Panc1 (cell line): ENCODE results near the gene ESRRA. TPM values are rescaled to one million over a fixed set of nuclear protein-coding genes. Genes with fewer than 3 reads are reported as not detected.
A peak's percentile ranks its signal among the peaks of the same experiment; 100 is the strongest.

ENCODE experiments used
- ATAC-seq: fragments of 200-7000 bp; cut with Tn5 transposase; 2 replicates; pipeline ENCODE4 v1.9.1; 2020; ENCODE audit warnings: mild to moderate bottlenecking, moderate library complexity
- BruUV-seq: library from RNA; stranded (reverse); fragments of 400-500 nt; replicated peaks from 2 replicates; lab custom pipeline; 2021; lab: Mats Ljungman, UMichigan
- CTCF ChIA-PET: fragments of 300-600 bp; sonication (Branson Sonifier 250); formaldehyde crosslinking; loops from one replicate; lab custom pipeline; 2022; ENCODE audit warnings: antibody characterized with exemption; lab: Charles Lee
- POLR2A ChIA-PET: fragments of 300-600 bp; sonication (Branson Sonifier 250); formaldehyde crosslinking; loops from one replicate; lab custom pipeline; 2022; ENCODE audit warnings: antibody characterized with exemption; lab: Charles Lee
- DNase-seq: peaks from one replicate; pipeline ENCODE4 v3.0.0-alpha.2; 2010; ENCODE audit warnings: low read depth, low spot score
- H3K27ac ChIP-seq: 2 replicates; pipeline ENCODE4 v1.5.1; 2011; ENCODE audit warnings: mild to moderate bottlenecking, low read length, inconsistent platforms
- H3K27me3 ChIP-seq: fragments of 200-500 bp; sonication (Bioruptor generic); 2 replicates; pipeline ENCODE4 v1.6.0; 2014; ENCODE audit warnings: low read length, inconsistent platforms; ENCODE audit not compliant: control insufficient read depth, insufficient read depth
- H3K36me3 ChIP-seq: fragments of 200-500 bp; sonication (Bioruptor generic); 2 replicates; pipeline ENCODE4 v1.5.1; 2014; ENCODE audit warnings: inconsistent platforms, mild to moderate bottlenecking, low read length, moderate library complexity; ENCODE audit not compliant: control insufficient read depth, insufficient read depth
- H3K4me1 ChIP-seq: 2 replicates; pipeline ENCODE4 v1.5.1; 2011; ENCODE audit warnings: inconsistent platforms, mild to moderate bottlenecking, low read length, moderate library complexity; ENCODE audit not compliant: control insufficient read depth, insufficient read depth
- H3K4me3 ChIP-seq, 2 experiments: 2 replicates each; pipeline ENCODE4 v1.5.1; 2011 to 2012; ENCODE audit warnings: low read depth in 2 of 2, low read length in 2 of 2, mild to moderate bottlenecking in 2 of 2, inconsistent platforms in 1 of 2, moderate library complexity in 1 of 2
- H3K9me3 ChIP-seq: fragments of 200-500 bp; sonication (Bioruptor generic); 2 replicates; pipeline ENCODE4 v1.5.1; 2014; ENCODE audit warnings: low read depth, mild to moderate bottlenecking, inconsistent platforms, low read length, moderate library complexity; ENCODE audit not compliant: control insufficient read depth, insufficient read depth
- CTCF ChIP-seq: fragments of 450-650 bp; IDR thresholded peaks from 2 replicates; pipeline ENCODE4 v1.5.1; 2017; ENCODE audit warnings: mild to moderate bottlenecking
- POLR2AphosphoS5 ChIP-seq: IDR thresholded peaks from 2 replicates; pipeline ENCODE4 v1.6.1; 2012; ENCODE audit warnings: mild to moderate bottlenecking, low read depth, low read length, moderate library complexity
- REST ChIP-seq, 2 experiments: IDR thresholded peaks; 2 replicates each; pipeline ENCODE4 v1.6.1; 2011 to 2012; ENCODE audit warnings: low read depth in 2 of 2, control low read depth in 1 of 2, low read length in 1 of 2, mild to moderate bottlenecking in 1 of 2, moderate library complexity in 1 of 2; ENCODE audit not compliant: insufficient read depth in 1 of 2
- SIN3A ChIP-seq: IDR thresholded peaks from 2 replicates; pipeline ENCODE4 v1.6.1; 2012; ENCODE audit warnings: low read depth, mild to moderate bottlenecking, low read length, moderate library complexity, borderline replicate concordance; ENCODE audit not compliant: insufficient read depth
- TCF7L2 ChIP-seq: IDR thresholded peaks from 2 replicates; pipeline ENCODE4 v1.6.1; 2011; ENCODE audit warnings: mild to moderate bottlenecking, low read depth, low read length, inconsistent platforms
- in situ Hi-C: cut with HindIII; loops from 2 replicates; pipeline ENCODE4 v1.10.0; 2016; ENCODE audit warnings: low sequenced_read_pairs, low pct_unique_long_range_greater_than_20kb
- intact Hi-C: fragments of 100-400 bp; cut with micrococcal nuclease; formaldehyde crosslinking; loops from one replicate; pipeline ENCODE4 v1.10.0; 2022; ENCODE audit not compliant: unreplicated experiment
- total RNA-seq: library from RNA; stranded (reverse); gene quantifications from one replicate; pipeline ENCODE4 v1.2.1, GENCODE V29; 2021; ENCODE audit not compliant: unreplicated experiment

The ESRRA gene
- total RNA-seq, 1 experiment from 2014 or later, result 81.6 TPM

GRCh38 chr11:64318766-64319761 lies 13.7 kb downstream of the ESRRA start:
- no peaks in the 10 kb centered on the region for H3K27me3 ChIP-seq
- DNase-seq, result no peak
- in situ Hi-C loops, result no loop called here
- H3K4me1 ChIP-seq, result peaks cover 48% of the 10 kb centered on the region
- TSS peak; percentile 68 for BruUV-seq
- ChIA-PET POLR2A (interaction anchor here (0.6 to 2.0 kb wide), 4 partner anchors 13 to 85 kb away, joined by 3 to 12 read pairs (median 6); no protein-coding TSS in a partner anchor), CTCF (interaction anchor here (0.6 to 1.6 kb wide), 2 partner anchors 38 to 225 kb away, joined by 6 to 14 read pairs; no protein-coding TSS in a partner anchor)
- no peak for ATAC-seq
- H3K36me3 ChIP-seq, result peaks cover 2% of the 10 kb centered on the region; the same call in 1 of the 2 replicates
- H3K9me3 ChIP-seq, result no peaks in the 10 kb centered on the region
- intact Hi-C loops, result loop anchor here (1.0 kb wide), 1 partner anchor 36 kb away; no protein-coding TSS in a partner anchor
- TF ChIP-seq REST (IDR thresholded peaks at IDR 0.05; ENCODE audit: insufficient read depth in 1 of 2, low read depth in 2 of 2, low read length in 1 of 2) (no peak), SIN3A (no peak), TCF7L2 (no peak), CTCF (no peak), POLR2AphosphoS5 (no peak)
- peak overlapping the region; percentile 74 to 77 for H3K4me3 ChIP-seq
- peak overlapping the region; percentile 100 for H3K27ac ChIP-seq

- Histone ChIP-seq H3K27ac (peak overlapping the region; percentile 36; the same call in 1 of the 2 replicates), H3K4me3 (no peak overlapping the region), H3K36me3 (peaks cover 2% of the 10 kb centered on the region; the same call in 1 of the 2 replicates), H3K9me3 (no peaks in the 10 kb centered on the region), H3K4me1 (peaks cover 44% of the 10 kb centered on the region), H3K27me3 (no peaks in the 10 kb centered on the region)
- ATAC-seq, result no peak
- in situ Hi-C loops (no loop called here), intact Hi-C loops (no loop called here)
- POLR2A ChIA-PET, result no interaction called here
- CTCF ChIA-PET, result interaction anchor here (0.7 kb wide), 1 partner anchor 323 kb away, joined by 5 read pairs; no protein-coding TSS in a partner anchor
- TF ChIP-seq TCF7L2 (no peak), POLR2AphosphoS5 (no peak), REST (IDR thresholded peaks at IDR 0.05; ENCODE audit: insufficient read depth in 1 of 2, low read depth in 2 of 2, low read length in 1 of 2) (no peak), CTCF (no peak), SIN3A (no peak)
- no TSS peak for BruUV-seq
- no peak for DNase-seq
Measured at GRCh38 chr11:64320556-64320955, 15.2 kb downstream of the ESRRA start.
